GM12864 (cell line): ENCODE results near the gene MICAL3.

Experiments
- DNase-seq: peaks from one replicate; pipeline ENCODE4 v3.0.0-alpha.2; 2011; ENCODE audit warnings: low read depth
- H3K4me3 ChIP-seq: 2 replicates; pipeline ENCODE4 v1.5.1; 2011; ENCODE audit warnings: mild to moderate bottlenecking, low read depth, low read length, control low read depth
- TF ChIP-seq, protein P1 (sequence below): IDR thresholded peaks from 2 replicates; pipeline ENCODE4 v1.5.1; 2011; ENCODE audit warnings: low read depth, mild to moderate bottlenecking, moderate library complexity, low read length, control low read depth, inconsistent platforms; ENCODE audit errors: missing control alignments

The MICAL3 gene

DNA sequence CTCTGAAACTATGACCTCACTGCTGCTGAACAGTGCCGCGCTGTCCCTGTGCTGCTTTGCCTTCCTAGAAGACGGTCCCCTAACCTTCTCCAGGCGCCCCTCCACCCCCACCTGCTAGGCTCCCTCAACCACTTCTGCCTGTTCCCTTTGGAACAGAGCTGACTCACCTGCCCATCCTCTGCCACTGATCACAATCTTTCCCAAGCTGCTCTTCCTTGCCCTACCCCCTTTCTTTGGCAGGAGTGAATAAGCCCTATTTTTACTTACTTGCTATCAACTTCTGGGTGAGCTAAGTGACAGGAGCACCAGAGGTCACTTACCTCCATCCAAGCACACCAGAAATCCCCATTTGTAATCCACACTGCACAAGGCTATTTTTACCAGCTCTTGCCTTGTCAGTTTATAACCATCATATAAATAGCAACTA lies 134.1 kb downstream of the MICAL3 start:
- DNase-seq = no peak
- no peak overlapping the region for H3K4me3 ChIP-seq
- TF ChIP-seq, protein P1, sequence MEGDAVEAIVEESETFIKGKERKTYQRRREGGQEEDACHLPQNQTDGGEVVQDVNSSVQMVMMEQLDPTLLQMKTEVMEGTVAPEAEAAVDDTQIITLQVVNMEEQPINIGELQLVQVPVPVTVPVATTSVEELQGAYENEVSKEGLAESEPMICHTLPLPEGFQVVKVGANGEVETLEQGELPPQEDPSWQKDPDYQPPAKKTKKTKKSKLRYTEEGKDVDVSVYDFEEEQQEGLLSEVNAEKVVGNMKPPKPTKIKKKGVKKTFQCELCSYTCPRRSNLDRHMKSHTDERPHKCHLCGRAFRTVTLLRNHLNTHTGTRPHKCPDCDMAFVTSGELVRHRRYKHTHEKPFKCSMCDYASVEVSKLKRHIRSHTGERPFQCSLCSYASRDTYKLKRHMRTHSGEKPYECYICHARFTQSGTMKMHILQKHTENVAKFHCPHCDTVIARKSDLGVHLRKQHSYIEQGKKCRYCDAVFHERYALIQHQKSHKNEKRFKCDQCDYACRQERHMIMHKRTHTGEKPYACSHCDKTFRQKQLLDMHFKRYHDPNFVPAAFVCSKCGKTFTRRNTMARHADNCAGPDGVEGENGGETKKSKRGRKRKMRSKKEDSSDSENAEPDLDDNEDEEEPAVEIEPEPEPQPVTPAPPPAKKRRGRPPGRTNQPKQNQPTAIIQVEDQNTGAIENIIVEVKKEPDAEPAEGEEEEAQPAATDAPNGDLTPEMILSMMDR = no peak

DNA sequence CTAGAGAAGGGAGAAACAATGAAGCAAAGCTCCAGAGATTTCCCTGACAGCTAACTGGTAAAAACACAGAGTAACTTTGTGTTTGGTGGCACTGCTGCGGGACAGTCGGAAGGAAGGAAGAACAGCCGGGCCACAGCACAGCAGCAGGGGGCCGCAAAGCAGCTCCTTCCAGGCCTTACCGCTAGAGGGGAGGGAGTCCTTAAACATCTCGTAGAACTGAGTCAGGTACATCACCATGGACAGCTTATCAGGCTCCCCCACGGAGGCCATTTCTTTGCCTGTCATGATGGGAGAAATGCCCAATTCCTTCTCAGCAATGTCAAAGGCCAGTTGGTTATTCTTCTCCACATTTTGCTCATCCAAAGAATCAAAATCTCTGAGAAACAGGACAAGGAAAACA lies 135.5 kb downstream of the MICAL3 start:
- H3K4me3 ChIP-seq = no peak overlapping the region
- TF ChIP-seq, protein P1 = no peak
- no peak for DNase-seq

DNA sequence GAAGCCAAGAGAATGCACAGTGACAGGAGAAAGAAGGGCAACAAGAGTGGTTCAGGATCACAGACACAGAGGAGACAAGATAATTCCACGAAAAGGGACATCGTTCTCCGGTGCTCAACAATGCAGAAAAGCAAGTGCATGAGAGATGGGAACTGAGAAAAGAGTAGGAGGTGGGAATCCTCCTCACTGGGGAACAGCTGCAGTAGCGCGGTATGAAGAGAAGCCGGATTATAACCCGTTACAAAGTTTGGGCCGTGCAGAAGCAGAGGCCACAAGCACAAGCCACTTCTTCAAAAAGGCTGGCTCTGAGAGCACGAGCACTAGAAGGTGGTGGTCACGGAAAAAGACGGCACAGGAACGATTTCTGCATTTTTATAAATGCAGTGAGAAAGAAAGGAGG lies 135.9 kb downstream of the MICAL3 start:
- no peak overlapping the region for H3K4me3 ChIP-seq
- DNase-seq = no peak
- TF ChIP-seq, protein P1 = no peak

DNA sequence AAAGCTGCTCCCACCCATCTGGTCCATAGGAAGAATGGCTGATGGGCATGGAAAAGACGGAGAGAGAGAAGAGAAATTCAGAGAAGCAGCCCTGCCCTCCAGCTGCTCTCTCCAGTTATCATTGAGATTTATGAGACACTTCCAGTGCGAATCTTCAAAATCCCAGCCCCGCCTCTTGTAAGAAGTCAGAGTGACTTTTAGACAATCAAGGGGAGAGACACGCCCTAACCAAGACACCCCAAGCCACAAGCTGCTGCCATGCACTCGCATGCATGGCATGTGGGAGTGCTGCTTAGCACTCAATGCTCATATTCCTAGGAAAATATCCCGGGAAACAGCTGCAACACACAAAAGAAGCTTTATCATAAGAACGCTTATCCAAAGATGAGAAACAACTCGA lies 139.5 kb downstream of the MICAL3 start:
- no peak overlapping the region for H3K4me3 ChIP-seq
- no peak for DNase-seq
- TF ChIP-seq, protein P1 = no peak

DNA sequence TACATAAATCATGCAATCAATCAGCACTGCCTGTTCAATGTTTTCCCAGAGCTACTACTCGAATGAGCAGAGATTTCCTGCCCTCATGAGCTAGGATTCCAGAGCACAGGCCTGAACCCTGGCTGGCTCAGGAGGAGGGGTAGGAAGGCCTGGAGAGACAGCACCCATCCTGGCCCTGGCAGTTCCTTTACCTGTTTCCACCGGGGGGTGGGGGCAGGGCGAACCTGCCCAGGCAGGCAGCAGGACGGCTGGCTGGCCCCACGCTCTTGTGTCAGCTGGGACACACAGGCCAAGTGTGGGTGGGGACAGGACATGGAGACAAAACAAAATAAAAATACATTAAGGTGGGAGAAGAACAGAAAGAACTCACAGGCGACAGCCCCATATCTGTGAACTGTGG lies 140.3 kb downstream of the MICAL3 start:
- no peak for DNase-seq
- no peak overlapping the region for H3K4me3 ChIP-seq
- TF ChIP-seq, protein P1 = no peak

DNA sequence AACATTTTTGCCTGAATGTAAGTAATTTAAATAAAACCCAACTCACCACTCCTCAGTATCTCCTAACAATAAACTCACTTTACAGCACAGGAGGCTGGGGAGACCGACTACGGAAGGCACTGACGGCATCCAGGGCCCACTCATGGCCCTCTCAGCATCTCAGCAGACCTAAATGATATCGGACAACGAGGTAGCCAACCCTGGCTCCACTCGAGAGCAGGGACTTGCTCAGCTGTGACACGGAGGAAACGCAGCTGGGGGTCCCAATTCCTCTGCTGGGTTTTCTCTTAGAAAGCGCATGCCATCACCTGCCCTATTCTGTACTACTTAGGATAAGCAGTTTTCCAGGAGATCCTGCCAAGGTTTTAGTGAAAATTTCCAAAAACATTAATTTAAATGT lies 141.0 kb downstream of the MICAL3 start:
- DNase-seq = no peak
- TF ChIP-seq, protein P1 = no peak
- no peak overlapping the region for H3K4me3 ChIP-seq

DNA sequence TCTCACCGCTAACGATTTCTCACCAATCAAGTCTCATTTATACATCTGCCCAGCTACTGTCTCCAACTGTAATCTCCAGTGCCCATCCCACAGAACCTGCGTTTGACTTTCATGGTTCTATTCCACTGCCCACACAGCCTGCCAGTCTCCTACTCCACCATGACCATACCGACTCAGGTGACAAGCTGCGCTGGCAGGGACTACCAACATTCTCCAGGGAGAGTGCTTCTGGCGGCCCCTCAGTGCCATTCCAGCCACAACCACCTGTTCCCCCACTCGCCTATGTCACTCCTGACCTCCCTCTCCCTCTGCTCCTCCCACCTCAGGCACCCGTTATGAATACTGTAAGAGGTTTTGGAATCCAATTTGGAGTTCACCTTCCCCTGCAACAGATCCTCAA lies 141.6 kb downstream of the MICAL3 start:
- no peak overlapping the region for H3K4me3 ChIP-seq
- DNase-seq = no peak
- TF ChIP-seq, protein P1 = no peak
